ENCODE measurements around the gene SERPINA12. TPM values are rescaled to one million over a fixed set of nuclear protein-coding genes. Genes with fewer than 3 reads are reported as not detected.
"Not testable (repeated sequence)": the region's sequence is repeated elsewhere in the genome, so short reads cannot be mapped to it uniquely, and the experiment has no call there.

Gene SERPINA12
- total RNA-seq, 1 donor from 2014 or later = not detected

- DNase-seq (ENCODE audit: low spot score) = no peak
- H3K27me3 Mint-ChIP-seq (ENCODE audit: insufficient read depth) = peaks cover 2% of the 10 kb centered on the region
- H3K4me1 Mint-ChIP-seq (ENCODE audit: low read depth) = no peaks in the 10 kb centered on the region
- H3K4me3 Mint-ChIP-seq = no peak overlapping the region
- H3K36me3 Mint-ChIP-seq (ENCODE audit: low read depth) = no peaks in the 10 kb centered on the region
- no peaks in the 10 kb centered on the region for H3K9me3 Mint-ChIP-seq
- H3K27ac Mint-ChIP-seq = no peak overlapping the region
- intact Hi-C loops (cut with micrococcal nuclease) = no loop called here
These were observed 9.6 kb downstream of the SERPINA12 start for GRCh38 chr14:94499673-94500072.

- Mint-ChIP-seq H3K27ac (no peak overlapping the region), H3K4me3 (no peak overlapping the region), H3K4me1 (ENCODE audit: low read depth) (no peaks in the 10 kb centered on the region), H3K27me3 (ENCODE audit: insufficient read depth) (peaks cover 2% of the 10 kb centered on the region), H3K9me3 (no peaks in the 10 kb centered on the region), H3K36me3 (ENCODE audit: low read depth) (no peaks in the 10 kb centered on the region)
- no peak for DNase-seq (ENCODE audit: low spot score)
- intact Hi-C loops (cut with micrococcal nuclease) = no loop called here
These were observed 11.1 kb downstream of the SERPINA12 start for GRCh38 chr14:94498215-94498614.

GRCh38 chr14:94494085-94494484 is 15.2 kb downstream of the SERPINA12 start:
- Mint-ChIP-seq H3K4me3 (no peak overlapping the region), H3K9me3 (no peaks in the 10 kb centered on the region), H3K27ac (no peak overlapping the region), H3K27me3 (ENCODE audit: insufficient read depth) (peaks cover 2% of the 10 kb centered on the region), H3K4me1 (ENCODE audit: low read depth) (no peaks in the 10 kb centered on the region), H3K36me3 (ENCODE audit: low read depth) (no peaks in the 10 kb centered on the region)
- no peak for DNase-seq (ENCODE audit: low spot score)
- intact Hi-C loops (cut with micrococcal nuclease) = no loop called here

GRCh38 chr14:94491511-94491910 is 17.8 kb downstream of the SERPINA12 start:
- Mint-ChIP-seq H3K9me3 (no peaks in the 10 kb centered on the region), H3K27ac (no peak overlapping the region), H3K36me3 (ENCODE audit: low read depth) (no peaks in the 10 kb centered on the region), H3K4me3 (no peak overlapping the region), H3K4me1 (ENCODE audit: low read depth) (no peaks in the 10 kb centered on the region), H3K27me3 (ENCODE audit: insufficient read depth) (peaks cover 8% of the 10 kb centered on the region)
- DNase-seq (ENCODE audit: low spot score) = no peak
- intact Hi-C loops (cut with micrococcal nuclease) = no loop called here

- Mint-ChIP-seq H3K27ac (no peak overlapping the region), H3K27me3 (ENCODE audit: insufficient read depth) (peaks cover 11% of the 10 kb centered on the region), H3K36me3 (ENCODE audit: low read depth) (no peaks in the 10 kb centered on the region), H3K9me3 (no peaks in the 10 kb centered on the region), H3K4me3 (no peak overlapping the region), H3K4me1 (ENCODE audit: low read depth) (no peaks in the 10 kb centered on the region)
- DNase-seq (ENCODE audit: low spot score) = no peak
- intact Hi-C loops (cut with micrococcal nuclease) = no loop called here
These were observed 19.9 kb downstream of the SERPINA12 start for GRCh38 chr14:94489336-94489735.

GRCh38 chr14:94486883-94487282 is 22.4 kb downstream of the SERPINA12 start:
- H3K4me3 Mint-ChIP-seq = no peak overlapping the region
- H3K27me3 Mint-ChIP-seq (ENCODE audit: insufficient read depth) = peaks cover 11% of the 10 kb centered on the region
- no peaks in the 10 kb centered on the region for H3K4me1 Mint-ChIP-seq (ENCODE audit: low read depth)
- no peaks in the 10 kb centered on the region for H3K9me3 Mint-ChIP-seq
- intact Hi-C loops (cut with micrococcal nuclease) = loop anchor here (1.0 kb wide), 3 partner anchors 53 to 355 kb away; no protein-coding TSS in a partner anchor
- H3K36me3 Mint-ChIP-seq (ENCODE audit: low read depth) = no peaks in the 10 kb centered on the region
- no peak for DNase-seq (ENCODE audit: low spot score)
- H3K27ac Mint-ChIP-seq = no peak overlapping the region

GRCh38 chr14:94485944-94486841 is 23.1 kb downstream of the SERPINA12 start:
- H3K4me3 Mint-ChIP-seq = no peak overlapping the region
- H3K27ac Mint-ChIP-seq = no peak overlapping the region

GRCh38 chr14:94484481-94484880 is 24.8 kb downstream of the SERPINA12 start:
- H3K36me3 Mint-ChIP-seq (ENCODE audit: low read depth) = no peaks in the 10 kb centered on the region
- peaks cover under 1% of the 10 kb centered on the region for H3K9me3 Mint-ChIP-seq
- H3K4me3 Mint-ChIP-seq = no peak overlapping the region

More at GRCh38 chr14:94485944-94486841, 23.1 kb downstream of the SERPINA12 start:
- DNase-seq (ENCODE audit: low spot score) = peak; percentile 21
- H3K36me3 Mint-ChIP-seq (ENCODE audit: low read depth) = no peaks in the 10 kb centered on the region
- H3K9me3 Mint-ChIP-seq = no peaks in the 10 kb centered on the region
- intact Hi-C loops (cut with micrococcal nuclease) = loop anchor here (1.0 kb wide), 3 partner anchors 52 to 354 kb away; no protein-coding TSS in a partner anchor
- H3K27me3 Mint-ChIP-seq (ENCODE audit: insufficient read depth) = peaks cover 11% of the 10 kb centered on the region
- no peaks in the 10 kb centered on the region for H3K4me1 Mint-ChIP-seq (ENCODE audit: low read depth)

GRCh38 chr14:94483729-94484275 is 25.5 kb downstream of the SERPINA12 start:
- Mint-ChIP-seq H3K27me3 (ENCODE audit: insufficient read depth) (peaks cover 14% of the 10 kb centered on the region), H3K27ac (no peak overlapping the region)

More at GRCh38 chr14:94484481-94484880, 24.8 kb downstream of the SERPINA12 start:
- no peaks in the 10 kb centered on the region for H3K4me1 Mint-ChIP-seq (ENCODE audit: low read depth)
- intact Hi-C loops (cut with micrococcal nuclease) = no loop called here
- no peak for DNase-seq (ENCODE audit: low spot score)
- peaks cover 14% of the 10 kb centered on the region for H3K27me3 Mint-ChIP-seq (ENCODE audit: insufficient read depth)
- H3K27ac Mint-ChIP-seq = no peak overlapping the region

GRCh38 chr14:94483071-94483451 is 26.2 kb downstream of the SERPINA12 start:
- Mint-ChIP-seq H3K4me1 (ENCODE audit: low read depth) (no peaks in the 10 kb centered on the region), H3K9me3 (peaks cover 15% of the 10 kb centered on the region), H3K36me3 (ENCODE audit: low read depth) (no peaks in the 10 kb centered on the region), H3K27me3 (ENCODE audit: insufficient read depth) (peaks cover 13% of the 10 kb centered on the region), H3K27ac (no peak overlapping the region), H3K4me3 (no peak overlapping the region)
- intact Hi-C loops (cut with micrococcal nuclease) = no loop called here
- no peak for DNase-seq (ENCODE audit: low spot score)

More at GRCh38 chr14:94483729-94484275, 25.5 kb downstream of the SERPINA12 start:
- Mint-ChIP-seq H3K4me3 (no peak overlapping the region), H3K9me3 (peaks cover 8% of the 10 kb centered on the region), H3K4me1 (ENCODE audit: low read depth) (no peaks in the 10 kb centered on the region), H3K36me3 (ENCODE audit: low read depth) (no peaks in the 10 kb centered on the region)
- intact Hi-C loops (cut with micrococcal nuclease) = no loop called here
- DNase-seq (ENCODE audit: low spot score) = no peak

GRCh38 chr14:94482132-94483070 is 26.9 kb downstream of the SERPINA12 start:
- Mint-ChIP-seq H3K9me3 (peaks cover 19% of the 10 kb centered on the region), H3K27me3 (ENCODE audit: insufficient read depth) (peaks cover 13% of the 10 kb centered on the region)
- intact Hi-C loops (cut with micrococcal nuclease); DNase-seq (ENCODE audit: low spot score); H3K4me1 Mint-ChIP-seq (ENCODE audit: low read depth); H3K4me3 Mint-ChIP-seq; H3K36me3 Mint-ChIP-seq (ENCODE audit: low read depth); H3K27ac Mint-ChIP-seq: not testable (repeated sequence)

GRCh38 chr14:94481468-94482131 is 27.7 kb downstream of the SERPINA12 start:
- Mint-ChIP-seq H3K4me3 (no peak overlapping the region), H3K4me1 (ENCODE audit: low read depth) (no peaks in the 10 kb centered on the region), H3K27ac (no peak overlapping the region), H3K27me3 (ENCODE audit: insufficient read depth) (peaks cover 13% of the 10 kb centered on the region), H3K9me3 (peaks cover 21% of the 10 kb centered on the region), H3K36me3 (ENCODE audit: low read depth) (no peaks in the 10 kb centered on the region)
- DNase-seq (ENCODE audit: low spot score) = no peak
- intact Hi-C loops (cut with micrococcal nuclease) = no loop called here

Data from activated T-helper 1 cell treated with anti-CD3 and anti-CD28 coated beads, Interleukin-12 subunit alpha, Interleukin-12 subunit beta, Interleukin-2, Interleukin-4 antibody, amounts not matched to agents 30 ng/mL and 10 ng/mL and 1 ng/mL, durations not matched to agents 14 hours and 24 hours and 36 hours (primary cell).